Smooth muscle cell (in vitro differentiated cells): ENCODE data around the gene UPK1B. TPM values are rescaled to one million over a fixed set of nuclear protein-coding genes. Genes with fewer than 3 reads are reported as not detected.

Experiments
- DNase-seq: peaks from one replicate; lab custom pipeline; 2025; ENCODE audit not compliant: unreplicated experiment; lab: John Stamatoyannopoulos, UW
- H2AFZ ChIP-seq: fragments of 200-600 bp; sonication (generic); 2 replicates; pipeline ENCODE4 v1.6.0; 2016; ENCODE audit warnings: antibody characterized with exemption, low read depth, mild to moderate bottlenecking
- H3F3A ChIP-seq: fragments of 200-600 bp; sonication (generic); 2 replicates; pipeline ENCODE4 v1.6.0; 2017; ENCODE audit warnings: antibody characterized with exemption, low read depth
- H3K27ac ChIP-seq: fragments of 200-600 bp; sonication (generic); 2 replicates; pipeline ENCODE4 v1.5.1; 2016; ENCODE audit warnings: low read depth, mild to moderate bottlenecking
- H3K27me3 ChIP-seq: fragments of 200-600 bp; sonication (generic); 2 replicates; pipeline ENCODE4 v1.6.1; 2016; ENCODE audit warnings: low read depth, mild to moderate bottlenecking
- H3K36me3 ChIP-seq: fragments of 200-600 bp; sonication (generic); 2 replicates; pipeline ENCODE4 v1.5.1; 2016; ENCODE audit warnings: low read depth
- H3K4me1 ChIP-seq: fragments of 200-600 bp; sonication (generic); 2 replicates; pipeline ENCODE4 v1.5.1; 2016; ENCODE audit warnings: low read depth
- H3K4me2 ChIP-seq: fragments of 200-600 bp; sonication (generic); 2 replicates; pipeline ENCODE4 v1.6.0; 2016; ENCODE audit warnings: mild to moderate bottlenecking
- H3K4me3 ChIP-seq: fragments of 200-600 bp; sonication (generic); 2 replicates; pipeline ENCODE4 v1.5.1; 2016; ENCODE audit warnings: mild to moderate bottlenecking
- H3K79me2 ChIP-seq: fragments of 200-600 bp; sonication (generic); 2 replicates; pipeline ENCODE4 v1.6.0; 2016; ENCODE audit warnings: low read depth, mild to moderate bottlenecking
- H3K9ac ChIP-seq: fragments of 200-600 bp; sonication (generic); 2 replicates; pipeline ENCODE4 v1.6.0; 2016; ENCODE audit warnings: low read depth
- H3K9me3 ChIP-seq: fragments of 200-600 bp; sonication (generic); replicated peaks from 2 replicates; pipeline ENCODE4 v1.5.1; 2016; ENCODE audit warnings: low read depth
- H4K20me1 ChIP-seq: fragments of 200-600 bp; sonication (generic); 2 replicates; pipeline ENCODE4 v1.6.0; 2016; ENCODE audit warnings: low read depth
- CTCF ChIP-seq: fragments of 200-600 bp; sonication (generic); IDR thresholded peaks from 2 replicates; pipeline ENCODE4 v1.5.1; 2017; ENCODE audit warnings: borderline replicate concordance, mild to moderate bottlenecking, antibody characterized with exemption; ENCODE audit not compliant: insufficient read depth, poor library complexity, severe bottlenecking
- WGBS: methylation state at CpG from one replicate; pipeline ENCODE4 v1.1.7; 2016; ENCODE audit warnings: low lambda C conversion rate; 5-methylcytosine and 5-hydroxymethylcytosine counted together
- polyA plus RNA-seq: library from polyadenylated mRNA; unstranded; fragments of >200 nt; fragmentation: Nextera tagmentation; extraction: Ambion mirVana; gene quantifications from 2 replicates; pipeline ENCODE4 v1.2.1, GENCODE V29; 2016
- total RNA-seq: library from RNA; depleted of rRNA; stranded (reverse); fragments of >200 nt; gene quantifications from 2 replicates; pipeline ENCODE4 v1.2.3, GENCODE V29; 2014

Gene UPK1B
- total and polyA plus RNA-seq, 2 experiments from 2014 or later = 1.1 to 9.1 TPM

- H3K27me3 ChIP-seq = no peaks in the 10 kb centered on the region
- H3K79me2 ChIP-seq = no peaks in the 10 kb centered on the region
- H3K9ac ChIP-seq = no peak overlapping the region
- H3F3A ChIP-seq = no peaks in the 10 kb centered on the region
- H4K20me1 ChIP-seq = no peaks in the 10 kb centered on the region
- no peaks in the 10 kb centered on the region for H3K9me3 ChIP-seq
- no peak for DNase-seq
- no peak overlapping the region for H2AFZ ChIP-seq
- no peaks in the 10 kb centered on the region for H3K4me1 ChIP-seq
- no peak for TF ChIP-seq CTCF
- no peak overlapping the region for H3K4me2 ChIP-seq
- no peak overlapping the region for H3K4me3 ChIP-seq
- no peaks in the 10 kb centered on the region for H3K36me3 ChIP-seq
- peak overlapping the region; percentile 75 for H3K27ac ChIP-seq
- 87% methylated on average over 9 of the region's 9 CpGs for WGBS
These were observed 10.7 kb downstream of the UPK1B start for GRCh38 chr3:119184111-119184510.

GRCh38 chr3:119184796-119185570 is 11.6 kb downstream of the UPK1B start:
- H3K4me3 ChIP-seq = no peak overlapping the region
- no peak for TF ChIP-seq CTCF
- H3K27me3 ChIP-seq = no peaks in the 10 kb centered on the region
- peak overlapping the region; percentile 75 for H3K27ac ChIP-seq
- no peaks in the 10 kb centered on the region for H3K79me2 ChIP-seq
- no peaks in the 10 kb centered on the region for H3F3A ChIP-seq
- H4K20me1 ChIP-seq = no peaks in the 10 kb centered on the region
- 51% methylated on average over 7 of the region's 7 CpGs for WGBS
- no peak overlapping the region for H3K4me2 ChIP-seq
- peak overlapping the region; percentile 14 for H3K9ac ChIP-seq
- no peaks in the 10 kb centered on the region for H3K36me3 ChIP-seq
- no peaks in the 10 kb centered on the region for H3K4me1 ChIP-seq
- H3K9me3 ChIP-seq = no peaks in the 10 kb centered on the region
- no peak overlapping the region for H2AFZ ChIP-seq
- DNase-seq = no peak

- DNase-seq = no peak
- no peaks in the 10 kb centered on the region for H3K27me3 ChIP-seq
- H3K36me3 ChIP-seq = no peaks in the 10 kb centered on the region
- TF ChIP-seq CTCF = no peak
- no peak overlapping the region for H3K9ac ChIP-seq
- no peak overlapping the region for H3K4me3 ChIP-seq
- no peaks in the 10 kb centered on the region for H3F3A ChIP-seq
- H3K4me2 ChIP-seq = no peak overlapping the region
- no peak overlapping the region for H3K27ac ChIP-seq
- H3K79me2 ChIP-seq = no peaks in the 10 kb centered on the region
- H2AFZ ChIP-seq = no peak overlapping the region
- H3K4me1 ChIP-seq = no peaks in the 10 kb centered on the region
- H4K20me1 ChIP-seq = no peaks in the 10 kb centered on the region
- H3K9me3 ChIP-seq = no peaks in the 10 kb centered on the region
These were observed 13.9 kb downstream of the UPK1B start for GRCh38 chr3:119187266-119187665.

- Histone ChIP-seq H3K27me3 (no peaks in the 10 kb centered on the region), H3F3A (no peaks in the 10 kb centered on the region), H3K9ac (no peak overlapping the region), H3K36me3 (no peaks in the 10 kb centered on the region), H3K4me3 (no peak overlapping the region), H2AFZ (no peak overlapping the region), H3K79me2 (no peaks in the 10 kb centered on the region), H4K20me1 (no peaks in the 10 kb centered on the region), H3K27ac (no peak overlapping the region), H3K4me1 (no peaks in the 10 kb centered on the region), H3K4me2 (no peak overlapping the region), H3K9me3 (no peaks in the 10 kb centered on the region)
- TF ChIP-seq CTCF = no peak
- 87% methylated on average over 1 of the region's 1 CpG for WGBS
- no peak for DNase-seq
These were observed 18.4 kb downstream of the UPK1B start for GRCh38 chr3:119191800-119192199.
